ENCODE results near the gene VANGL1. TPM values are rescaled to one million over a fixed set of nuclear protein-coding genes. Genes with fewer than 3 reads are reported as not detected.

The VANGL1 gene
- total and polyA plus RNA-seq, 2 of the 4 experiments (the other 2 are of a cell fraction) = 6.1 to 6.7 TPM

DNA sequence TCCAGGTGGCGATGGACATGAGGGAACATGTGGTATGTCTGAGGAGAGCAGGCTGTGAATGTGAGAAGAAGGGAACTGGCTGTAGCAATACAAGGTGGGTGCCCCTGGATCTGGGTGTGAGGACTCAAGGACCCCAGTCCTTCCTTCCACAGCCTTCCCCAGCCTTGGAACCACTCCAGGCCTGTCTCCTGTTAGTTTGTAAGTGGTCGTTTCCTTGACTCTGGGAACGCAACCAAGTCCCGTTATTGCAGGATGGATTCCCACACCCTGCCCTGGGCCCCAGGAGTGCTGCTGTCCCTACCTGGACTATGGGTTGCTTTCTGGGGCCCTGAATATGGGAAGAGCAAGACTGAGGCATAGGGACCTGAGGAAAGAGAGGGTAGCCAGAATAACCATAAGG is 47.2 kb upstream of the VANGL1 start:
- Histone ChIP-seq H3K36me3 (ENCODE audit: control insufficient read depth, insufficient read depth, low read length) (no peaks in the 10 kb centered on the region), H2BK20ac (ENCODE audit: low read depth, low read length) (peak overlapping the region; percentile 40), H2BK5ac (ENCODE audit: low read depth, low read length, poor library complexity, severe bottlenecking) (no peak overlapping the region), H4K8ac (ENCODE audit: low read depth in 2 of 2, low read length in 2 of 2) (no peak overlapping the region), H3K4me3 (ENCODE audit: insufficient read depth, low read depth, low read length) (no peak overlapping the region), H3K9me3 (ENCODE audit: control insufficient read depth, insufficient read depth, low read length) (no peaks in the 10 kb centered on the region), H4K5ac (ENCODE audit: low read depth, low read length) (no peak overlapping the region), H3K4me1 (ENCODE audit: control insufficient read depth, insufficient read depth, low read length) (0 out of 2 replicates have a peak, but pooled peaks cover 2% of the 10 kb centered on the region), H3K79me1 (ENCODE audit: low read depth in 1 of 2, low read length in 2 of 2) (no peaks in the 10 kb centered on the region), H2BK120ac (ENCODE audit: low read depth, low read length) (no peak overlapping the region), H3K56ac (ENCODE audit: extremely low read depth, insufficient read depth, low read length) (no peak overlapping the region), H2AK9ac (replicated peaks; ENCODE audit: low read depth, low read length, poor library complexity) (no peak overlapping the region), H2AK5ac (ENCODE audit: low read depth, low read length) (peak overlapping the region; percentile 9; the same call in 1 of the 2 replicates), H3K23ac (ENCODE audit: low read depth, low read length) (no peak overlapping the region), H3K4me2 (ENCODE audit: low read depth, low read length) (no peak overlapping the region), H3K14ac (replicated peaks; ENCODE audit: low read depth, low read length) (no peak overlapping the region), H3K27ac (ENCODE audit: insufficient read depth, low read length) (no peak overlapping the region), H3K4ac (ENCODE audit: low read depth, low read length) (no peak overlapping the region), H3K9me1 (ENCODE audit: insufficient read depth, low read length) (peaks cover 5% of the 10 kb centered on the region; the same call in 1 of the 2 replicates), H4K91ac (ENCODE audit: insufficient read depth, low read depth, low read length) (no peak overlapping the region), H2AFZ (replicated peaks; ENCODE audit: low read length, poor library complexity) (no peak overlapping the region), H4K20me1 (ENCODE audit: insufficient read depth, low read length) (no peaks in the 10 kb centered on the region), H3K27me3 (ENCODE audit: control insufficient read depth, insufficient read depth, low read length) (no peaks in the 10 kb centered on the region), H2BK15ac (ENCODE audit: low read depth, low read length) (no peak overlapping the region), H3K18ac (ENCODE audit: low read depth, low read length) (no peak overlapping the region), H3K9ac (ENCODE audit: low read depth, low read length) (no peak overlapping the region)
- no TSS peak for BruUV-seq (replicated peaks)
- no CpG with 5 or more reads among the region's 4 CpGs for WGBS, 2 experiments (ENCODE audit: extremely low coverage in 2 of 2, insufficient read length in 1 of 2)
- DNase-seq = no peak
- TF ChIP-seq MAZ (IDR thresholded peaks at IDR 0.05; ENCODE audit: borderline replicate concordance, low read depth, low read length) = no peak
- TF ChIP-seq RFX5 (IDR thresholded peaks at IDR 0.05; ENCODE audit: low read depth, low read length) = no peak
- TF ChIP-seq RCOR1 (IDR thresholded peaks at IDR 0.05; ENCODE audit: insufficient replicate concordance, low read length) = no peak
- TF ChIP-seq SMC3 (IDR thresholded peaks at IDR 0.05; ENCODE audit: low read depth, low read length) = no peak
- TF ChIP-seq POLR2A (IDR thresholded peaks at IDR 0.05; ENCODE audit: low read depth, low read length) = no peak
- no peak for TF ChIP-seq MXI1 (IDR thresholded peaks at IDR 0.05; ENCODE audit: borderline replicate concordance, low read depth, low read length)
- no peak for TF ChIP-seq MAFK (IDR thresholded peaks at IDR 0.05; ENCODE audit: low read depth, low read length)
- TF ChIP-seq, protein P1, sequence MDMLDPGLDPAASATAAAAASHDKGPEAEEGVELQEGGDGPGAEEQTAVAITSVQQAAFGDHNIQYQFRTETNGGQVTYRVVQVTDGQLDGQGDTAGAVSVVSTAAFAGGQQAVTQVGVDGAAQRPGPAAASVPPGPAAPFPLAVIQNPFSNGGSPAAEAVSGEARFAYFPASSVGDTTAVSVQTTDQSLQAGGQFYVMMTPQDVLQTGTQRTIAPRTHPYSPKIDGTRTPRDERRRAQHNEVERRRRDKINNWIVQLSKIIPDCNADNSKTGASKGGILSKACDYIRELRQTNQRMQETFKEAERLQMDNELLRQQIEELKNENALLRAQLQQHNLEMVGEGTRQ (IDR thresholded peaks at IDR 0.05; ENCODE audit: low read depth, low read length) = no peak
- TF ChIP-seq, protein P2, sequence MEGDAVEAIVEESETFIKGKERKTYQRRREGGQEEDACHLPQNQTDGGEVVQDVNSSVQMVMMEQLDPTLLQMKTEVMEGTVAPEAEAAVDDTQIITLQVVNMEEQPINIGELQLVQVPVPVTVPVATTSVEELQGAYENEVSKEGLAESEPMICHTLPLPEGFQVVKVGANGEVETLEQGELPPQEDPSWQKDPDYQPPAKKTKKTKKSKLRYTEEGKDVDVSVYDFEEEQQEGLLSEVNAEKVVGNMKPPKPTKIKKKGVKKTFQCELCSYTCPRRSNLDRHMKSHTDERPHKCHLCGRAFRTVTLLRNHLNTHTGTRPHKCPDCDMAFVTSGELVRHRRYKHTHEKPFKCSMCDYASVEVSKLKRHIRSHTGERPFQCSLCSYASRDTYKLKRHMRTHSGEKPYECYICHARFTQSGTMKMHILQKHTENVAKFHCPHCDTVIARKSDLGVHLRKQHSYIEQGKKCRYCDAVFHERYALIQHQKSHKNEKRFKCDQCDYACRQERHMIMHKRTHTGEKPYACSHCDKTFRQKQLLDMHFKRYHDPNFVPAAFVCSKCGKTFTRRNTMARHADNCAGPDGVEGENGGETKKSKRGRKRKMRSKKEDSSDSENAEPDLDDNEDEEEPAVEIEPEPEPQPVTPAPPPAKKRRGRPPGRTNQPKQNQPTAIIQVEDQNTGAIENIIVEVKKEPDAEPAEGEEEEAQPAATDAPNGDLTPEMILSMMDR (conservative IDR thresholded peaks at IDR 0.05; ENCODE audit: low read depth, low read length) = no peak
- TF ChIP-seq NFE2L2 (IDR thresholded peaks at IDR 0.05; ENCODE audit: low read depth, low read length) = no peak
- no peak for TF ChIP-seq RAD21 (IDR thresholded peaks at IDR 0.05; ENCODE audit: low read length)
- no peak for TF ChIP-seq CEBPB (IDR thresholded peaks at IDR 0.05; ENCODE audit: low read depth, low read length)
- TF ChIP-seq CHD1 (IDR thresholded peaks at IDR 0.05; ENCODE audit: low read depth, low read length) = no peak
- TF ChIP-seq, protein P3, sequence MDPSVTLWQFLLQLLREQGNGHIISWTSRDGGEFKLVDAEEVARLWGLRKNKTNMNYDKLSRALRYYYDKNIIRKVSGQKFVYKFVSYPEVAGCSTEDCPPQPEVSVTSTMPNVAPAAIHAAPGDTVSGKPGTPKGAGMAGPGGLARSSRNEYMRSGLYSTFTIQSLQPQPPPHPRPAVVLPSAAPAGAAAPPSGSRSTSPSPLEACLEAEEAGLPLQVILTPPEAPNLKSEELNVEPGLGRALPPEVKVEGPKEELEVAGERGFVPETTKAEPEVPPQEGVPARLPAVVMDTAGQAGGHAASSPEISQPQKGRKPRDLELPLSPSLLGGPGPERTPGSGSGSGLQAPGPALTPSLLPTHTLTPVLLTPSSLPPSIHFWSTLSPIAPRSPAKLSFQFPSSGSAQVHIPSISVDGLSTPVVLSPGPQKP (IDR thresholded peaks at IDR 0.05; ENCODE audit: borderline replicate concordance, low read depth, low read length) = no peak
- no peak for TF ChIP-seq FOS (IDR thresholded peaks at IDR 0.05; ENCODE audit: low read depth, low read length)
- TF ChIP-seq BHLHE40 (IDR thresholded peaks at IDR 0.05; ENCODE audit: low read depth, low read length) = no peak
- no peak for ATAC-seq (ENCODE audit: low read depth)
- ChIA-PET CTCF (interaction anchor here (1.1 to 3.5 kb wide), 7 partner anchors 24 to 461 kb away, joined by 3 to 19 read pairs (median 8); no protein-coding TSS in a partner anchor), POLR2A (ENCODE audit: unreplicated experiment) (no interaction called here)
- intact Hi-C loops (cut with micrococcal nuclease) (loop anchor here (2.0 kb wide), 1 partner anchor 264 kb away; no protein-coding TSS in a partner anchor), in situ Hi-C loops (cut with MboI; ENCODE audit: low sequenced_read_pairs) (loop anchor here (5.0 kb wide), 1 partner anchor 617 kb away; no protein-coding TSS in a partner anchor), dilution Hi-C loops (cut with HindIII; ENCODE audit: low sequenced_read_pairs, unreplicated experiment) (loop anchor here (25.0 kb wide), 1 partner anchor 457 kb away; no protein-coding TSS in a partner anchor)
